Heart right ventricle (tissue), 16 donors: ENCODE results near the gene GMPR. TPM values are rescaled to one million over a fixed set of nuclear protein-coding genes. Genes with fewer than 3 reads are reported as not detected.
"Not testable (repeated sequence)": the region's sequence is repeated elsewhere in the genome, so short reads cannot be mapped to it uniquely, and the experiment has no call there.

ENCODE experiments used
- ATAC-seq, 8 donors: fragments of 200-7000 bp; cut with Tn5 transposase; one replicate each; pipeline ENCODE4 v1.9.1; 2020; ENCODE audit warnings: mild to moderate bottlenecking in 8 of 8, moderate library complexity in 8 of 8, moderate number of reproducible peaks in 1 of 8
- DNase-seq, 2 donors: peaks; one replicate each; pipeline ENCODE4 v3.0.0-alpha.2; 2020
- H3K27ac ChIP-seq, 10 donors: fragments of 200-600 bp; sonication (generic) in 2 of 10; one replicate each; pipeline versions ENCODE4 v1.5.0 to v1.8.0; 2020 to 2022; ENCODE audit warnings: mild to moderate bottlenecking in 3 of 10
- H3K27me3 ChIP-seq, 7 donors: fragments of 200-600 bp; one replicate each; pipeline ENCODE4 v1.8.0; 2021 to 2022; ENCODE audit warnings: mild to moderate bottlenecking in 2 of 7
- H3K36me3 ChIP-seq, 9 donors: fragments of 200-600 bp; sonication (generic) in 1 of 9; one replicate each; pipeline versions ENCODE4 v1.5.0 to v1.8.0; 2020 to 2022; ENCODE audit warnings: mild to moderate bottlenecking in 2 of 9
- H3K4me1 ChIP-seq, 9 donors: fragments of 200-600 bp; sonication (generic) in 1 of 9; one replicate each; pipeline versions ENCODE4 v1.5.0 to v1.8.0; 2020 to 2022; ENCODE audit warnings: mild to moderate bottlenecking in 4 of 9
- H3K4me3 ChIP-seq, 10 donors: fragments of 200-600 bp; sonication (generic) in 2 of 10; one replicate each; pipeline versions ENCODE4 v1.5.0 to v1.8.0; 2020 to 2022; ENCODE audit warnings: mild to moderate bottlenecking in 7 of 10, moderate library complexity in 2 of 10
- H3K9me3 ChIP-seq, 11 donors: fragments of 200-600 bp in 10 of 11; sonication (generic) in 2 of 11; one replicate each; pipeline versions ENCODE4 v1.5.0 to v1.8.0; 2013 to 2022; ENCODE audit warnings: mild to moderate bottlenecking in 2 of 11, control low read depth in 1 of 11, moderate library complexity in 1 of 11
- CTCF ChIP-seq, 9 donors: fragments of 200-600 bp; sonication (generic) in 2 of 9; IDR thresholded peaks; one replicate each; pipeline versions ENCODE4 v1.5.0 to v1.8.0; 2021 to 2022; ENCODE audit warnings: antibody characterized with exemption in 9 of 9, mild to moderate bottlenecking in 5 of 9, moderate library complexity in 1 of 9
- WGBS, 2 donors: extraction: QIAGEN DNeasy Blood & Tissue Kit; methylation state at CpG; one replicate each; pipeline ENCODE4 v1.1.7; 2013; ENCODE audit warnings: inconsistent platforms in 1 of 2; 5-methylcytosine and 5-hydroxymethylcytosine counted together
- intact Hi-C, 10 donors: fragments of 100-400 bp; cut with DNase I; formaldehyde crosslinking; loops; one replicate each; pipeline versions ENCODE4 v1.11.1 to v1.14.2; 2022
- polyA plus RNA-seq, 2 donors: library from polyadenylated mRNA; stranded (reverse); fragments of 200-250 nt; gene quantifications; one replicate each; pipeline ENCODE4 v1.2.3, GENCODE V29; 2013
- total RNA-seq, 10 donors: library from RNA; stranded (reverse); fragmentation: NEBNext Ultra II Directional in 3 of 10; extraction: Animal tissue kit (Norgen Biotek cat#: 25700) in 3 of 10; gene quantifications; one replicate each; pipeline versions ENCODE4 v1.2.1 to v1.2.4, GENCODE V29; 2021 to 2023
- donor health status: Arrhythmogenic right ventricular cardiomyopathy.
- donor health status: ischemic (EF 13 %, LVEDD 7.1; RV severe dilation, severe dysfunction).
- donor health status: healthy with polysubstance abuse.
- donor health status: DM: no; HTN: yes; CAD: no.
- donor health status: DM: no; HTN: no; CAD: no.
- donor health status: ischemic (EF 25% LVEDD 6.9; RV normal size, moderate dysfunction).
- donor health status: ischemic (EF 25% LVEDD 5.7; RV mildly dilated, moderate dysfunction).
- donor health status: healthy.
- donor health status: DM: yes; HTN: yes; CAD: no.
- donor health status: Ischemic cardiomyopathy.
- donor health status: ischemic (EF 35%, LVEDD 5.7; RV mildly dilated, moderate dysfunction).
- donor health status: nonischemic (EF 11% LVEDD 7.7; RV severe dilation, severe dysfunction).
- donor health status: DM: yes; HTN: yes; CAD: no.
- donor health status: PGD.
- donor health status: ischemic (EF 29% LVEDD 5.4; RV normal size, mild dysfunction).
- donor health status: nonischemic (EF 23%, LVEDD 6.1; RV moderate dilation, normal function).

The GMPR gene
- total and polyA plus RNA-seq, 12 donors: 74.1 to 334 (median 104) TPM

DNA sequence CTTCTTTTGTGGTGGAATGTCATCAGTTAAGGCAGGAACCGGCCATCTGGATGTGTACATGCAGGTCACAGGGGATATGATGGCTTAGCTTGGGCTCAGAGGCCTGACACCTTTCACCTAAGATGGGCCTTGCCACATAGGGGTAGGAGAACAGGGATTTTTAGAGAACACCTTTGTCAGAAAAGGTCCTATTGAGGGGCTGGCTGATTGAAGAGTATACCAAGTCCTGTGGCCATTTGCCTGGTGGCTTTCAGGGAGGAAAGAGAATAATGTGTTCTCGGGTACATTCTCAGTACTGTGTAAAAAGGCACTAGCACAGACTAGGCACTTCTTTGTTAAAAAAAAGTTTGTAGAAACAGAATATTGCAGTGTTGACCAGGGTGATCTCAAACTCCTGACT lies 26.4 kb downstream of the GMPR start:
- Histone ChIP-seq H3K36me3 (peaks cover 0 to 11% (median 0%) of the 10 kb centered on the region in 9 donors), H3K4me1 (peaks cover 0 to 10% (median 0%) of the 10 kb centered on the region in 9 donors), H3K9me3 (no peaks in the 10 kb centered on the region), H3K4me3 (no peak overlapping the region), H3K27ac (peak overlapping the region in 1 of 10 donors; percentile 39), H3K27me3 (no peaks in the 10 kb centered on the region)
- ATAC-seq (peak in 2 of 8 donors; percentile 27 to 38), DNase-seq (no peak)
- intact Hi-C loops: no loop called here
- no peak for TF ChIP-seq CTCF (IDR thresholded peaks at IDR 0.05)
- 83 to 97% methylated on average over 1 to 2 of the region's 2 CpGs for WGBS, 2 donors

DNA sequence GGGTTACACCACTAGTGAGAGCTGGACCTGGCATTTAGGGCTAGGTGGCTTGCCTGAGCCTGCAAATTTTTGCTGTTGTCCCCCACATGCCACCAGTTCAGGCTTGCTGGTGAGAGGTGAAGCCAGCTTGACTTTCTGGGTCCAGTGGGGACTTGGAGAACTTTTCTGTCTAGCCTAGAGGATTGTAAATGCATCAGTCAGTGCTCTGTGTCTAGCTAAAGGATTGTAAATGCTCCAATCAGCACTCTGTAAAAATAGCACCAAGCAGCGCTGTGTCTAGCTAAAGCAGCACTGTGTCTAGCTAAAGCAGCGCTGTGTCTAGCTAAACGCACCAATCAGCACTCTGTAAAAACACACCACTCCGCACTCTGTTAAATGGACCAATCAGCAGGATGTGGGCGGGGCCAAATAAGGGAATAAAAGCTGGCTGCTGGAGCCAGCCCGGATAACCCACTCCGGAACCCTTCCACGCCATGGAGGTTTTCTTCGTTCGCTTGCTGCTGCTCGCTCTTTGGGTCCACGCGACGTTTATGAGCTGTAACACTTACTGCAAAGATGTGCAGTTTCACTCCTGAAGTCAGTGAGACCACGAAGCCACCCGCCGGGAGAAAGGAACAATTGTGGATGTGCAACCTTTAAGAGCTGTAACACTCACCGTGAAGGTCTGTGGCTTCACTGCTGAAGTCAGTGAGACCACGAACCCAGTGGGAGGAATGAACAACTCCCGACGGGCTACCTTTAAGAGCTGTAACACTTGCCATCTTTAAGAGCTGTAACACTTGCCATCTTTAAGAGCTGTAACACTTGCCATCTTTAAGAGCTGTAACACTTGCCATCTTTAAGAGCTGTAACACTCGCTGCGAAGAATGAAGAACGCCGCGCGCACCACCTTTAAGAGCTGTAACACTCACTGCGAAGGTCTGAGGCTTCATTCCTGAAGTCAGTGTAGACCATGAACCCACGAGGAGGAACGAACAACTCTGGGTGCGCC lies 27.3 kb downstream of the GMPR start:
- TF ChIP-seq CTCF (IDR thresholded peaks at IDR 0.05): no peak
- no peak for DNase-seq
- intact Hi-C loops: no loop called here
- H3K9me3 ChIP-seq: no peaks in the 10 kb centered on the region
- H3K36me3 ChIP-seq: peaks cover 0 to 11% (median 0%) of the 10 kb centered on the region in 9 donors
- WGBS, 2 donors: 90 to 94% methylated on average over 31 of the region's 31 CpGs
- peaks cover 0 to 10% (median 0%) of the 10 kb centered on the region in 9 donors for H3K4me1 ChIP-seq
- no peak overlapping the region for H3K4me3 ChIP-seq
- no peaks in the 10 kb centered on the region for H3K27me3 ChIP-seq
- ATAC-seq: peak in 6 of 8 donors; percentile 79 to 92 (median 86)
- peak overlapping the region in 2 of 10 donors; percentile 13 to 39 for H3K27ac ChIP-seq

- Histone ChIP-seq H3K27me3 (no peaks in the 10 kb centered on the region), H3K36me3 (peaks cover 0 to 11% (median 0%) of the 10 kb centered on the region in 9 donors), H3K4me1 (peaks cover 0 to 10% (median 0%) of the 10 kb centered on the region in 9 donors), H3K4me3 (no peak overlapping the region), H3K9me3 (no peaks in the 10 kb centered on the region), H3K27ac (no peak overlapping the region)
- intact Hi-C loops: no loop called here
- DNase-seq: no peak
- TF ChIP-seq CTCF (IDR thresholded peaks at IDR 0.05): no peak
- 90 to 91% methylated on average over 23 of the region's 23 CpGs for WGBS, 2 donors
- peak in 1 of 8 donors; percentile 22 for ATAC-seq
Observed at GRCh38 chr6:16267428-16268263, 29.3 kb downstream of the GMPR start.

DNA sequence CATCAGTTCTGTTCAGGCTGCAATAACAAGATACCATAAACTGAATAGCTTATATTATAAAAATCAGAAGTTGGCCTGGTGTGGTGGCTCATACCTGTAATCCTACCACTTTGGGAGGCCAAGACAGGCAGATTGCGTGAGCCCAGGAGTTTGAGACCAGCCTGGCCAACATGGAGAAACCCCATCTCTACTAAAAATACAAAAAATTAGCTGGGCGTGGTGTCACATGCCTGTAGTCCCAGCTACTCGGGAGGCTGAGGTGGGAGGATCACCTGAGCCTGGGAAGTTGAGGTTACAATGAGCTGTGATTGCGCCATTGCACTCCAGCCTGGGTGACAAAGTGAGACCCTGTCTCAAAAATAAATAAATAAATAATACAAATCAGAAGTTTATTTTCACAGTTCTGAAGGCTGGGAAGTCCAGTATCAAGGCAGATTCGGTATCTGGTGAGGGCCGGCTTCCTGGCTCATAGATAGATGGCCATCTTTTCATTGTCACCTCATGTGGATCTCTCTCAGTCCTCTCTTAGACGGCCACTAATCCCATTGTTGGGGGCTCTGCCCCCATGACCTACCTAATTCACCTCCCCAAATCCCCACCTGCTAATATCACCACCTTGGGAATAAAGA lies 31.2 kb downstream of the GMPR start:
- intact Hi-C loops, H3K4me3 ChIP-seq, H3K9me3 ChIP-seq, H3K27ac ChIP-seq, DNase-seq, H3K27me3 ChIP-seq, ATAC-seq: not testable (repeated sequence)
- peaks cover 0 to 11% (median 0%) of the 10 kb centered on the region in 9 donors for H3K36me3 ChIP-seq
- peaks cover 0 to 16% (median 8%) of the 10 kb centered on the region in 9 donors for H3K4me1 ChIP-seq
- 95 to 96% methylated on average over 7 of the region's 7 CpGs for WGBS, 2 donors
